ENCODE data around the gene STPG1. TPM values are rescaled to one million over a fixed set of nuclear protein-coding genes. Genes with fewer than 3 reads are reported as not detected.

STPG1 gene
- total and polyA plus RNA-seq, 2 donors (not counting 3 experiments of a cell fraction or from before 2014, with no cell fraction given), result 6.3 to 10.2 TPM

DNA sequence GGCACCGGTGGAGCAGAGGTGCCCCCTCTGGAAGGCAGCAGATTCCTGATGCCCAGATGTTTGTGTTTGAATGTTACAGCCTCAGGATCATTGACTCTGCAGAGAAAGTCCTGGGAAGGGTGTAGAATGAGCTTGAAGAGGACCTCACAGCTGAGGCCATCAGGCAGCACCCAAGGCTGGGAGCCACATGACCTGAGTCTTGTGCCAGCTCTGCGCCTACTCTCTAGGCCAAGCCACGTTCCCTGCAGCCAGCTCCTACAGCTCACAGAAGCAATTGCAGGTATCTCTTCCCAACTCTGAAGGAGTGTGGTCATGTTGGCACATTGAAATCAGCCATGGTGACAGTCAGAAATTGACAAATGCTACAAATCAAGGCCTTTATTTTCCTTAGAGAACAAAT lies 58.1 kb downstream of the STPG1 start:
- Histone ChIP-seq H3K36me3 (ENCODE audit: control insufficient read depth in 2 of 2, extremely low read depth in 1 of 2, insufficient read depth in 2 of 2, low read length in 2 of 2) (no peaks in the 10 kb centered on the region), H3K9me1 (replicated peaks; ENCODE audit: control insufficient read depth, extremely low read depth, insufficient read depth, low read length) (no peaks in the 10 kb centered on the region), H3K4me1 (ENCODE audit: control insufficient read depth, extremely low read depth, insufficient read depth, low read length) (no peaks in the 10 kb centered on the region), H3K4me3 (replicated peaks in 1 of 3; ENCODE audit: insufficient read depth in 1 of 3, low read depth in 1 of 3, low read length in 3 of 3) (no peak overlapping the region), H3K27me3 (ENCODE audit: control insufficient read depth in 2 of 2, insufficient read depth in 2 of 2, low read length in 2 of 2) (no peaks in the 10 kb centered on the region), H3K4me2 (ENCODE audit: insufficient read depth, low read length) (no peak overlapping the region), H3K9me3 (replicated peaks; ENCODE audit: control insufficient read depth, insufficient read depth, low read length) (no peaks in the 10 kb centered on the region), H3K9ac (replicated peaks; ENCODE audit: extremely low read depth, insufficient read depth, low read length) (no peak overlapping the region), H3K27ac (ENCODE audit: insufficient read depth, low read depth, low read length) (no peak overlapping the region), H3K79me2 (ENCODE audit: control insufficient read depth, insufficient read depth, low read length) (no peaks in the 10 kb centered on the region), H2AFZ (ENCODE audit: low read depth, low read length) (no peak overlapping the region), H4K20me1 (replicated peaks; ENCODE audit: control insufficient read depth, extremely low read depth, insufficient read depth, low read length) (no peaks in the 10 kb centered on the region)
- ChIA-PET CTCF (no interaction called here), POLR2A (no interaction called here)
- TF ChIP-seq EZH2 (IDR thresholded peaks at IDR 0.05; ENCODE audit: borderline replicate concordance, low read depth, low read length, severe bottlenecking) (no peak), POLR2AphosphoS5 (IDR thresholded peaks at IDR 0.05; ENCODE audit: insufficient read depth, low read depth, low read length) (no peak), MYC (IDR thresholded peaks at IDR 0.05; ENCODE audit: low read depth, low read length) (no peak), JUN (IDR thresholded peaks at IDR 0.05; ENCODE audit: borderline replicate concordance, insufficient read depth, insufficient read length, low read depth) (no peak), FOS (IDR thresholded peaks at IDR 0.05; ENCODE audit: borderline replicate concordance, insufficient read depth, low read length) (no peak), POLR2A (IDR thresholded peaks at IDR 0.05; ENCODE audit: low read depth, low read length) (no peak), GATA2 (IDR thresholded peaks at IDR 0.05; ENCODE audit: insufficient read depth, insufficient read length, low read depth, low read length) (no peak)
- TF ChIP-seq, protein P1, sequence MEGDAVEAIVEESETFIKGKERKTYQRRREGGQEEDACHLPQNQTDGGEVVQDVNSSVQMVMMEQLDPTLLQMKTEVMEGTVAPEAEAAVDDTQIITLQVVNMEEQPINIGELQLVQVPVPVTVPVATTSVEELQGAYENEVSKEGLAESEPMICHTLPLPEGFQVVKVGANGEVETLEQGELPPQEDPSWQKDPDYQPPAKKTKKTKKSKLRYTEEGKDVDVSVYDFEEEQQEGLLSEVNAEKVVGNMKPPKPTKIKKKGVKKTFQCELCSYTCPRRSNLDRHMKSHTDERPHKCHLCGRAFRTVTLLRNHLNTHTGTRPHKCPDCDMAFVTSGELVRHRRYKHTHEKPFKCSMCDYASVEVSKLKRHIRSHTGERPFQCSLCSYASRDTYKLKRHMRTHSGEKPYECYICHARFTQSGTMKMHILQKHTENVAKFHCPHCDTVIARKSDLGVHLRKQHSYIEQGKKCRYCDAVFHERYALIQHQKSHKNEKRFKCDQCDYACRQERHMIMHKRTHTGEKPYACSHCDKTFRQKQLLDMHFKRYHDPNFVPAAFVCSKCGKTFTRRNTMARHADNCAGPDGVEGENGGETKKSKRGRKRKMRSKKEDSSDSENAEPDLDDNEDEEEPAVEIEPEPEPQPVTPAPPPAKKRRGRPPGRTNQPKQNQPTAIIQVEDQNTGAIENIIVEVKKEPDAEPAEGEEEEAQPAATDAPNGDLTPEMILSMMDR (IDR thresholded peaks at IDR 0.05; ENCODE audit: extremely low read depth in 1 of 2, insufficient read depth in 1 of 2, low read depth in 1 of 2, low read length in 2 of 2), result no peak
- TF ChIP-seq, protein P2, sequence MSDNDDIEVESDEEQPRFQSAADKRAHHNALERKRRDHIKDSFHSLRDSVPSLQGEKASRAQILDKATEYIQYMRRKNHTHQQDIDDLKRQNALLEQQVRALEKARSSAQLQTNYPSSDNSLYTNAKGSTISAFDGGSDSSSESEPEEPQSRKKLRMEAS (IDR thresholded peaks at IDR 0.05; ENCODE audit: insufficient read depth, insufficient read length), result no peak
- DNase-seq (ENCODE audit: low read depth, low spot score), result no peak
- dilution Hi-C loops (cut with MboI; ENCODE audit: extremely low pct_ligation_motif_present, low sequenced_read_pairs) (no loop called here), intact Hi-C loops (cut with micrococcal nuclease) (no loop called here)
- FAIRE-seq, result no peak
- BruUV-seq (replicated peaks), result no TSS peak

Data from endothelial cell of umbilical vein (primary cell).